Mononuclear cell (primary cell): ENCODE results near the gene NEURL1. TPM values are rescaled to one million over a fixed set of nuclear protein-coding genes. Genes with fewer than 3 reads are reported as not detected.

ENCODE experiments used
- H3K27me3 ChIP-seq: 2 replicates; pipeline ENCODE4 v1.6.0; 2011; ENCODE audit warnings: low read length, control low read depth; ENCODE audit not compliant: insufficient read depth
- H3K4me1 ChIP-seq: 2 replicates; pipeline ENCODE4 v1.5.1; 2011; ENCODE audit warnings: mild to moderate bottlenecking, low read length, control low read depth; ENCODE audit not compliant: insufficient read depth
- H3K4me3 ChIP-seq: 2 replicates; pipeline ENCODE4 v1.5.1; 2011; ENCODE audit warnings: mild to moderate bottlenecking, low read length, moderate library complexity
- H3K9me3 ChIP-seq: 2 replicates; pipeline ENCODE4 v1.5.1; 2011; ENCODE audit warnings: low read depth, mild to moderate bottlenecking, control low read depth, low read length
- total RNA-seq: library from RNA; depleted of rRNA; stranded (reverse); fragments of >200 nt; gene quantifications from one replicate; pipeline ENCODE4 v1.2.3, GENCODE V29; 2012

NEURL1 gene
- total RNA-seq, 1 donor = 4.8 TPM

DNA sequence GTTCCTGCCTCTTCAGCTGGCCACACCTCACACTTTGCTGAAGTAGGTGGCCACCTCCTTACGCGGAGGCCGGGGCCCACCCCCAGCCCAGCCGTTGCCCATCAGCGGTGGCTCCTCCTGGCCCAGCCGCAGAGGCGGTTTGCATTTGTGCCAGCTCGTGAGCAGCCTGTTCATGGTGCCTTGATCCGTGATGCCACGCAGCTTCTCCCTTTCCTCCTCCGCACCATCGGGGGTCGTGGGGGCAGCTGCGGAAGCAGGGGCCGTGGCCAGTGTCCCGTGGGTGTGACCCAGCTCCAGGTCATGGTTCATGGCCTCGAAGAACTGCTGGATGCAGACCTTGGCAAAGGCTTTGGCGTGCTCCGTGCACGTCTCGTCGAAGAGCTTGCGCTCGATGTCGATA, 38.3 kb upstream of the NEURL1 start:
- Histone ChIP-seq H3K9me3 (no peaks in the 10 kb centered on the region), H3K27me3 (no peaks in the 10 kb centered on the region), H3K4me1 (peaks cover 40% of the 10 kb centered on the region), H3K4me3 (no peak overlapping the region)

GRCh38 chr10:103456074-103456660, 37.3 kb upstream of the NEURL1 start:
- no peaks in the 10 kb centered on the region for H3K9me3 ChIP-seq
- no peak overlapping the region for H3K4me3 ChIP-seq
- peaks cover 30% of the 10 kb centered on the region for H3K4me1 ChIP-seq
- no peaks in the 10 kb centered on the region for H3K27me3 ChIP-seq

GRCh38 chr10:103457176-103457712, 36.3 kb upstream of the NEURL1 start:
- H3K4me1 ChIP-seq = peaks cover 28% of the 10 kb centered on the region
- no peaks in the 10 kb centered on the region for H3K9me3 ChIP-seq
- H3K27me3 ChIP-seq = no peaks in the 10 kb centered on the region
- no peak overlapping the region for H3K4me3 ChIP-seq

- H3K9me3 ChIP-seq = no peaks in the 10 kb centered on the region
- H3K4me1 ChIP-seq = peaks cover 20% of the 10 kb centered on the region
- H3K4me3 ChIP-seq = no peak overlapping the region
- no peaks in the 10 kb centered on the region for H3K27me3 ChIP-seq
Observed at GRCh38 chr10:103457896-103458583, 35.5 kb upstream of the NEURL1 start.

- no peaks in the 10 kb centered on the region for H3K27me3 ChIP-seq
- H3K4me1 ChIP-seq = peaks cover 16% of the 10 kb centered on the region
- H3K9me3 ChIP-seq = no peaks in the 10 kb centered on the region
- H3K4me3 ChIP-seq = no peak within 1 kb of the TSS
Observed at GRCh38 chr10:103458720-103459119, 34.8 kb upstream of the NEURL1 start, which contains the start of gene CALHM1. Gene CALHM1, minus strand, starts transcription at chr10:103458900. Its CDS starts 149 bp downstream, at chr10:103458751.

DNA sequence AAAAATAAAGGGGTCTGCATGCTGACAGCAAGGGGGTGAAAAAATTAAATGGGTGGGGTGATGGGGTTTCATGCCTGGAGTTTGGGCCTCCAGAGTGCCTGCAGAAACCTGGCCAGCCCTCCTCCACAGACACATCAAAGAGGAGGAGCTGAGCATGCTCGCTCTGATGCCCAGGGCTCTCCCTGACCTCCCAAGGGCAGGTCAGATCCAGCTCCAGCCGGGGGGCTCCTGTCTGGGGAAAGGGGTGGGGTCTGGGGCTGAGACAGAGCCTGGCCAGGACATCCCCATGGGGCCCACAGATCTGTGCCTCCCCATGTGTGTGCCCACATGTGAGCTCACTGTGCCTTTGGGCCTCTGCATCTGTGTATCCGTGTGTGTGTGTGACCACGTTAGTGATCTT, 33.9 kb upstream of the NEURL1 start:
- H3K4me1 ChIP-seq = peaks cover 12% of the 10 kb centered on the region
- H3K9me3 ChIP-seq = no peaks in the 10 kb centered on the region
- H3K4me3 ChIP-seq = no peak overlapping the region
- H3K27me3 ChIP-seq = no peaks in the 10 kb centered on the region

DNA sequence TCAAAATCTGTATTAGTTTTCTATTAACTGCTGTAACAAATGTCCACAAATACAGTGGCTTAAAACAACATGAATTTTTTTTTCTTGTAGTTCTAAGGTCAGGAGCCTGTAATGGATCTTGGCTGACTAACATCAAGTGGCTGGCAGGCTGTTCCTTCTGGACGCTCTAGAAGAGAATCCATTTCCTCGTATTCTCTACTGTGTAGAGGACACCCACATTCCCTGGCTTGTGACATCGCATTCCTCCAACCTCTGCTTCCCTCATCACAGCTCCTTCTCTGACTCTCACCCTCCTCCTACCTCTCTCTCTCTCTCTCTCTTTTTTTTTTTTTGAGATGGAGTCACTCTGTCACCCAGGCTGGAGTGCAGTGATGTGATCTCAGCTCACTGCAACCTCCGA, 30.0 kb upstream of the NEURL1 start:
- Histone ChIP-seq H3K4me1 (peaks cover 37% of the 10 kb centered on the region), H3K9me3 (no peaks in the 10 kb centered on the region)

DNA sequence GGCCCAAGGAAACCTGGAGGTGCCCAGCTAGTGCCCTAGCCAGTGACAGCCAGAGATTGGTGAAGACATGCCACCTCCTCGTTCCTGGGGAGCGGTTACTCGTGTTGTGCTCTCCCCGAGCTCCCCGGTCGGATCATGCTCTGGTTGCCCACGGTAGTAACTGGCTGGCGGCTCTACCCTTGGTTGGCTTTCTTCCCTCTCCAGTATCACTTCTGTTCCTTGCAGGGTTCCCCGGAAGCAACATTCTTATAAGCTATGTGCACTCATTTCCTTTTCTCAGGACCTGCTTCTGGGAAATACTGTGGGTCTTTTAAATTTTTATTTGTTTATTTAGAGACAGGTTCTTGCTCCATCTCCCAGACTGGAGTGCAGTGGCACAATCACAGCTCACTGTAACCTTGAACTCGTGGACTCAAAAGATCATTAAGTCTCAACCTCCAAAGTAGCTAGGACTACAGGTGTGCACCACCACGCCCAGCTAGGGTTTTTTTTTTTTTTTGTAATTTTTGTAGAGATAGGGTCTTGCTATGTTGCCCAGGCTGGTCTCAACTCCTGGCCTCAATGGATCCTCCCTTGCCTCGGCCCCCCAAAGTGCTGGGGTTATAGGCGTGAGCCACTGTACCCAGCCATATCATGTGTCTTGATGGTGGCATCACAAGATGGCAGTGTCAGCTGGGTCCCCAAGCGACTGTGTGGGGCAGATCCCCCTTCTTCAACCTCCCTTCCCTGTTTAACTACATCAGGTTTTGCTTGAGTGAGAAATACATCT, 27.9 kb upstream of the NEURL1 start:
- Histone ChIP-seq H3K27me3 (no peaks in the 10 kb centered on the region), H3K4me3 (no peak overlapping the region), H3K4me1 (peaks cover 47% of the 10 kb centered on the region), H3K9me3 (no peaks in the 10 kb centered on the region)

More for the DNA sequence above, 30.0 kb upstream of the NEURL1 start:
- Histone ChIP-seq H3K27me3 (no peaks in the 10 kb centered on the region), H3K4me3 (no peak overlapping the region)

DNA sequence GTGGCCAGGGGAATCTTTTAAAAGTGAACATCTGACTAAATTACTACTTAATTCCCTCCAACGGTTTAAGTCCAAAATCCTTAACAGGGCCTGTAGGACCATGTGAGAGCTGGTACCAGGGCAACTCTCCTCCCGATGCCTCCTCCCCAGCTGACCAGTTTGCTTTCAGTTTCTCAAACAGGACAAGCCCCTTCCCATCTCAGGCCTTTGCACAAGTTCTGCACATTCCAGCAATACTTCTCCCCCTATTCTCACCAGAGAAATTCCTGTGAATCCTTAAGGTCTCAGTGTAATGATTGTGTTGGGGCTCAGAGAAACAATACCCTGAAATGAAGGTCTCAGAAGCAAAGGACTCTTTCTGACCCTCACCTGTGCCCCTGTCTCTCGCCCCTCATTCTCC, 26.8 kb upstream of the NEURL1 start:
- H3K4me1 ChIP-seq = peaks cover 58% of the 10 kb centered on the region

DNA sequence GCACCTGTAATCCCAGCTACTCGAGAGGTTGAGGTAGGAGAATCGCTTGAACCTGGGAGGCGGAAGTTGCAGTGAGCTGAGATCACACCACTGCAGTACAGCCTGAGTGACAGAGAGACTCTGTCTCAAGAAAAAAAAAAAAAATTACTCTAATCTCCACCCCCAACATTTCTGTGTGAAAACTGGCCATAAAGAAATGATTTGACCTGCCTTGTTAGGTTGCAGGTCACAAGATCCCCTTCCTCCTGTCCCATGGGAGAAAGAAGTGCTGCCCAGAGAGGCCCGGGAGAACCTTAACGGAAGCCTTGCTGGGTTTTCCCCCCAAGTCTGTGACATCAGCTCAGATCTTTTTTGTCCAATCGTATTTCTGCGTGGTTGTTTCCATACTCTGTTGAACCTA, 26.1 kb upstream of the NEURL1 start:
- H3K9me3 ChIP-seq = no peaks in the 10 kb centered on the region
- H3K4me3 ChIP-seq = no peak overlapping the region
- H3K4me1 ChIP-seq = peaks cover 65% of the 10 kb centered on the region
- no peaks in the 10 kb centered on the region for H3K27me3 ChIP-seq

More for the DNA sequence above, 26.8 kb upstream of the NEURL1 start:
- no peaks in the 10 kb centered on the region for H3K27me3 ChIP-seq
- no peak overlapping the region for H3K4me3 ChIP-seq
- H3K9me3 ChIP-seq = no peaks in the 10 kb centered on the region

- no peak overlapping the region for H3K4me3 ChIP-seq
- no peaks in the 10 kb centered on the region for H3K9me3 ChIP-seq
- no peaks in the 10 kb centered on the region for H3K27me3 ChIP-seq
- H3K4me1 ChIP-seq = peaks cover 73% of the 10 kb centered on the region
Observed at GRCh38 chr10:103469201-103469600, 24.3 kb upstream of the NEURL1 start.

DNA sequence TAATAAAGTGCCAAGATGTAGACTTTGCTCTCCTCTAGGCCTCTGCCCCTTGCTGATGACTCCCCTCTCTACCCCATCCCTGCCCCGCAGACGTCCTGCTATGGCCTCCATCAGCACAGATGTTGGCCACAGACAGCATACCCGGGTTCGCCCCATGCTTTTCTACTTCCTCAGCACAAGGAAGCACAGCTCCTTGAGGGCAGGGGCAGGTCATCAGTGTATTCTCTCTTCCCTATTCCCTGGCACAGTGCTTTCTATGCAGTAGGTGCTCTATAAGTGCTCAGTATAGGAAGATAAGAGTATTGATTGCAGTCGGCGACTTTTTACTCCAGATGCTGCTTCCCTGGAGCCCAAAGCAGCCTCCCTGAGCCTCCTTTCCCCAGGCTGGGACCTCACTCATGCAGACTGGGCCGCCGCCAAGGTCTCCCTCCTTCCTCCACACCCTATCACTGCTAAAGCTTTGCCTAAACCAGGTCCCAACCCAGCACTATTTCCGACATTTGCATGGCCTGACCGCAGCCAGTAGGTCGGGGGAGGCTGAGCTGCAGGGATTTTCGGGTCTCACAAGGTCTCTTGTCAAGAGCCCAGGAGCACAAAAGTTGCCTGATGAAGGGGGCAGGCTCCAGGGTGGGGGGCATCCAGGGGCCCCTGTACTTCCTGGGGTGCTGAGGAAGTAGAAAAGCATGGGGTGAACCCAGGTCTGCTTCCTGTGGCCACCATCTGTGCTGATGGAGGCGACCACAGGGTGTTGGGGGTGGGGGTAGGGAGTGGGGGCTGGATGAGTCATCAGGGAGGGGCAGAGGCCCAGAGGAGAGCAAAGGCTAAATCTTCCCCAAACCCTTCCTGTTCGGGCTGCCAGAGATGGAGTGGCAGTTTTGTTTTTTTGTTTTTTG, 22.5 kb upstream of the NEURL1 start:
- H3K4me3 ChIP-seq = no peak overlapping the region

DNA sequence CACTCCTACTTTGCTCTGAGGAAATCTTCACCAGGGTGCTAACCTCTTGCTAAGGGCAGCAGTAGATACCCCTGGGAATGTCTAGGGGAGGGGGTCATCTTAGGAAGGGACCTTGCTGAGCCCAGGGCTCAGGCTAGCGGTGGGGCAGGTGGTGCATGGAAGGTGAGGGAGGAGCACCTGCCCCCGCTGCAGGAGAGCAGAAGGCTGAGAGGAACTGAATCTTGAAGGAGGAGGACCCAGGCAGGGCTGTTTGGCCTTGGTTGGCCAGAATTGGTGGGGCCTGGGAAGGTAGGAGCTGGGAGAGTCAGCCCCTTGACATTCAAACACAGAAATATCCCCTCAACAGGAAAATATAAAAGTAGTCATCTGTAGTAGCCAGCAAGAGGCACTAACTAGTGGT, 21.5 kb upstream of the NEURL1 start:
- Histone ChIP-seq H3K9me3 (no peaks in the 10 kb centered on the region), H3K4me1 (peaks cover 50% of the 10 kb centered on the region), H3K27me3 (no peaks in the 10 kb centered on the region), H3K4me3 (no peak overlapping the region)

More for the DNA sequence above, 22.5 kb upstream of the NEURL1 start:
- Histone ChIP-seq H3K9me3 (no peaks in the 10 kb centered on the region), H3K27me3 (no peaks in the 10 kb centered on the region), H3K4me1 (peaks cover 59% of the 10 kb centered on the region)

- H3K4me3 ChIP-seq = no peak overlapping the region
- no peaks in the 10 kb centered on the region for H3K27me3 ChIP-seq
- H3K9me3 ChIP-seq = no peaks in the 10 kb centered on the region
- peaks cover 50% of the 10 kb centered on the region for H3K4me1 ChIP-seq
Observed at GRCh38 chr10:103473261-103473671, 20.2 kb upstream of the NEURL1 start.
